ENCODE data around the gene MT4.

- TF ChIP-seq, protein P1, sequence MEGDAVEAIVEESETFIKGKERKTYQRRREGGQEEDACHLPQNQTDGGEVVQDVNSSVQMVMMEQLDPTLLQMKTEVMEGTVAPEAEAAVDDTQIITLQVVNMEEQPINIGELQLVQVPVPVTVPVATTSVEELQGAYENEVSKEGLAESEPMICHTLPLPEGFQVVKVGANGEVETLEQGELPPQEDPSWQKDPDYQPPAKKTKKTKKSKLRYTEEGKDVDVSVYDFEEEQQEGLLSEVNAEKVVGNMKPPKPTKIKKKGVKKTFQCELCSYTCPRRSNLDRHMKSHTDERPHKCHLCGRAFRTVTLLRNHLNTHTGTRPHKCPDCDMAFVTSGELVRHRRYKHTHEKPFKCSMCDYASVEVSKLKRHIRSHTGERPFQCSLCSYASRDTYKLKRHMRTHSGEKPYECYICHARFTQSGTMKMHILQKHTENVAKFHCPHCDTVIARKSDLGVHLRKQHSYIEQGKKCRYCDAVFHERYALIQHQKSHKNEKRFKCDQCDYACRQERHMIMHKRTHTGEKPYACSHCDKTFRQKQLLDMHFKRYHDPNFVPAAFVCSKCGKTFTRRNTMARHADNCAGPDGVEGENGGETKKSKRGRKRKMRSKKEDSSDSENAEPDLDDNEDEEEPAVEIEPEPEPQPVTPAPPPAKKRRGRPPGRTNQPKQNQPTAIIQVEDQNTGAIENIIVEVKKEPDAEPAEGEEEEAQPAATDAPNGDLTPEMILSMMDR (tag by site-specific recombination; IDR thresholded peaks at IDR 0.05): no peak
- TF ChIP-seq ZBTB26 (tag by site-specific recombination; optimal IDR thresholded peaks at IDR 0.05) (no peak), GLI4 (tag by site-specific recombination; IDR thresholded peaks at IDR 0.05) (no peak), ZNF792 (tag by site-specific recombination; IDR thresholded peaks at IDR 0.05) (no peak)
- TF ChIP-seq, protein P2, sequence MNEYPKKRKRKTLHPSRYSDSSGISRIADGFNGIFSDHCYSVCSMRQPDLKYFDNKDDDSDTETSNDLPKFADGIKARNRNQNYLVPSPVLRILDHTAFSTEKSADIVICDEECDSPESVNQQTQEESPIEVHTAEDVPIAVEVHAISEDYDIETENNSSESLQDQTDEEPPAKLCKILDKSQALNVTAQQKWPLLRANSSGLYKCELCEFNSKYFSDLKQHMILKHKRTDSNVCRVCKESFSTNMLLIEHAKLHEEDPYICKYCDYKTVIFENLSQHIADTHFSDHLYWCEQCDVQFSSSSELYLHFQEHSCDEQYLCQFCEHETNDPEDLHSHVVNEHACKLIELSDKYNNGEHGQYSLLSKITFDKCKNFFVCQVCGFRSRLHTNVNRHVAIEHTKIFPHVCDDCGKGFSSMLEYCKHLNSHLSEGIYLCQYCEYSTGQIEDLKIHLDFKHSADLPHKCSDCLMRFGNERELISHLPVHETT (tag by site-specific recombination; IDR thresholded peaks at IDR 0.05): no peak
- TF ChIP-seq, protein P3, sequence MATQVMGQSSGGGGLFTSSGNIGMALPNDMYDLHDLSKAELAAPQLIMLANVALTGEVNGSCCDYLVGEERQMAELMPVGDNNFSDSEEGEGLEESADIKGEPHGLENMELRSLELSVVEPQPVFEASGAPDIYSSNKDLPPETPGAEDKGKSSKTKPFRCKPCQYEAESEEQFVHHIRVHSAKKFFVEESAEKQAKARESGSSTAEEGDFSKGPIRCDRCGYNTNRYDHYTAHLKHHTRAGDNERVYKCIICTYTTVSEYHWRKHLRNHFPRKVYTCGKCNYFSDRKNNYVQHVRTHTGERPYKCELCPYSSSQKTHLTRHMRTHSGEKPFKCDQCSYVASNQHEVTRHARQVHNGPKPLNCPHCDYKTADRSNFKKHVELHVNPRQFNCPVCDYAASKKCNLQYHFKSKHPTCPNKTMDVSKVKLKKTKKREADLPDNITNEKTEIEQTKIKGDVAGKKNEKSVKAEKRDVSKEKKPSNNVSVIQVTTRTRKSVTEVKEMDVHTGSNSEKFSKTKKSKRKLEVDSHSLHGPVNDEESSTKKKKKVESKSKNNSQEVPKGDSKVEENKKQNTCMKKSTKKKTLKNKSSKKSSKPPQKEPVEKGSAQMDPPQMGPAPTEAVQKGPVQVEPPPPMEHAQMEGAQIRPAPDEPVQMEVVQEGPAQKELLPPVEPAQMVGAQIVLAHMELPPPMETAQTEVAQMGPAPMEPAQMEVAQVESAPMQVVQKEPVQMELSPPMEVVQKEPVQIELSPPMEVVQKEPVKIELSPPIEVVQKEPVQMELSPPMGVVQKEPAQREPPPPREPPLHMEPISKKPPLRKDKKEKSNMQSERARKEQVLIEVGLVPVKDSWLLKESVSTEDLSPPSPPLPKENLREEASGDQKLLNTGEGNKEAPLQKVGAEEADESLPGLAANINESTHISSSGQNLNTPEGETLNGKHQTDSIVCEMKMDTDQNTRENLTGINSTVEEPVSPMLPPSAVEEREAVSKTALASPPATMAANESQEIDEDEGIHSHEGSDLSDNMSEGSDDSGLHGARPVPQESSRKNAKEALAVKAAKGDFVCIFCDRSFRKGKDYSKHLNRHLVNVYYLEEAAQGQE (tag by site-specific recombination; IDR thresholded peaks at IDR 0.05): no peak
These were observed 19.4 kb downstream of the MT4 start for GRCh38 chr16:56584276-56584675.
